ENCODE data around the gene ARHGDIB.

- TF ChIP-seq CTCF (IDR thresholded peaks at IDR 0.05) (no peak), POLR2A (IDR thresholded peaks at IDR 0.05) (no peak)
Measured at GRCh38 chr12:14952299-14952921, 9.0 kb downstream of the ARHGDIB start.
